BLaER1 (cell line): ENCODE data around the gene SLC9A8.
"Not testable (repeated sequence)": the region's sequence is repeated elsewhere in the genome, so short reads cannot be mapped to it uniquely, and the experiment has no call there.

Source experiments
- H3K27ac ChIP-seq: shearing (Covaris generic); formaldehyde crosslinking; 2 replicates; pipeline ENCODE4 v1.8.1; 2022
- H3K27me3 ChIP-seq: shearing (Covaris generic); formaldehyde crosslinking; 2 replicates; pipeline ENCODE4 v1.8.1; 2022
- H3K36me3 ChIP-seq: shearing (Covaris generic); formaldehyde crosslinking; 2 replicates; pipeline ENCODE4 v1.8.1; 2022
- H3K4me1 ChIP-seq: shearing (Covaris generic); formaldehyde crosslinking; 2 replicates; pipeline ENCODE4 v1.8.1; 2022
- H3K4me2 ChIP-seq: shearing (Covaris generic); formaldehyde crosslinking; 2 replicates; pipeline ENCODE4 v1.8.1; 2022
- H3K4me3 ChIP-seq: shearing (Covaris generic); formaldehyde crosslinking; 2 replicates; pipeline ENCODE4 v1.8.1; 2022
- H3K9ac ChIP-seq: shearing (Covaris generic); formaldehyde crosslinking; 2 replicates; pipeline ENCODE4 v1.8.1; 2022
- H3K9me3 ChIP-seq: shearing (Covaris generic); formaldehyde crosslinking; 2 replicates; pipeline ENCODE4 v1.8.1; 2022
- H4K20me1 ChIP-seq: shearing (Covaris generic); formaldehyde crosslinking; 2 replicates; pipeline ENCODE4 v1.8.1; 2022
- Cebpa-rat ChIP-seq: shearing (Covaris generic); IDR thresholded peaks from 2 replicates; pipeline ENCODE4 v1.8.1; 2022

The SLC9A8 gene

DNA sequence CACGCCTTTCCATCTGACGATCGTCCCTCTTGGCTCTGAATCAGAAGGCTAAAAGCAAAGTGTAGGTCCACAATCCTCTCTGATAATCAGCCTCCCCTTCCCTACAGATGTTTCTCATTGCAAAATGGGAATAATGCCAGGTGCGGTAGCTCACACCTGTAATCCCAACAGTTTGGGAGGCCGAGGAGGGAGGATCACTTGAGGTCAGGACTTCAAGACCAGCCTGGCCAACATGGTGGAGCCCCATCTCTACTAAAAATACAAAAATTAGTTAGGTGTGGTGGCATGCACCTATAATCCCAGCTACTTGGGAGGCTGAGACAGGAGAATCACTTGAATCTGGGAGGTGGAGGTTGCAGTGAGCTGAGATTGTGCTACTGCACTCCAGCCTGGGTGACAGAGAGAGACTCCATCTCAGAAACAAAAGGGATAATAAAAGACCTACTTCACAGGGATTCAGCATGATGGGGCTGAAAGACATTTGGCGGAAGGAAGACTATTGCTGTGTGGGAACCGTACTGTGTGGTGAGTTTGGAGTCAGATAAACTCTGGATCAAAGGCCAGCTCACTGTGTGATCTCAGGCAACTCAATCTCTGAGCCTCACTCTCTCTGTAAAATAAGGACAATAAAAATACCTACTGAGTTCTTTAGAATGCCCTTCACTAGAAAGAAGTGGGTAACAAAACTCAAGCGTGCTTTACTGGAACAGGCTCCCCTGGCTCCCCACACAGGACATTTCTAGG lies 15.9 kb upstream of the SLC9A8 start:
- H3K9me3 ChIP-seq: no peaks in the 10 kb centered on the region
- no peaks in the 10 kb centered on the region for H4K20me1 ChIP-seq
- H3K27me3 ChIP-seq: no peaks in the 10 kb centered on the region
- H3K4me3 ChIP-seq: no peak overlapping the region
- H3K27ac ChIP-seq: no peak overlapping the region
- H3K36me3 ChIP-seq: no peaks in the 10 kb centered on the region
- H3K9ac ChIP-seq: no peak overlapping the region
- TF ChIP-seq Cebpa-rat: no peak
- no peak overlapping the region for H3K4me2 ChIP-seq
- H3K4me1 ChIP-seq: peaks cover 20% of the 10 kb centered on the region

DNA sequence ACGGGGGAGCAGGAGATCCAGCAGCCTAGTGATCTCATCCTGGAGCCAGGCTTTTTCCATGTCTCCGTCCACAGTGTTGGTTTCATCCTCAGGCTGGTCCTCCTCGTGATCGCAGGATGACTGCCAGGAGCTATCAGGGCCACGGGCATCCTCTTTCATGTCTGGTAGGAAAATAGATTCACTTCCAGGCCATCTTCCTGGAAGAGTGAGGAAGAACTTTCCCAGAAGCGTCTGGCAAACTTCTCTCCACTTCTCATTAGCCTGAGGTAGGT lies 15.3 kb upstream of the SLC9A8 start:
- no peak overlapping the region for H3K4me2 ChIP-seq
- no peak overlapping the region for H3K4me3 ChIP-seq
- no peaks in the 10 kb centered on the region for H3K27me3 ChIP-seq
- no peaks in the 10 kb centered on the region for H3K9me3 ChIP-seq
- H3K9ac ChIP-seq: no peak overlapping the region
- H4K20me1 ChIP-seq: no peaks in the 10 kb centered on the region
- H3K27ac ChIP-seq: no peak overlapping the region
- peaks cover 25% of the 10 kb centered on the region for H3K4me1 ChIP-seq
- no peaks in the 10 kb centered on the region for H3K36me3 ChIP-seq
- TF ChIP-seq Cebpa-rat: no peak

DNA sequence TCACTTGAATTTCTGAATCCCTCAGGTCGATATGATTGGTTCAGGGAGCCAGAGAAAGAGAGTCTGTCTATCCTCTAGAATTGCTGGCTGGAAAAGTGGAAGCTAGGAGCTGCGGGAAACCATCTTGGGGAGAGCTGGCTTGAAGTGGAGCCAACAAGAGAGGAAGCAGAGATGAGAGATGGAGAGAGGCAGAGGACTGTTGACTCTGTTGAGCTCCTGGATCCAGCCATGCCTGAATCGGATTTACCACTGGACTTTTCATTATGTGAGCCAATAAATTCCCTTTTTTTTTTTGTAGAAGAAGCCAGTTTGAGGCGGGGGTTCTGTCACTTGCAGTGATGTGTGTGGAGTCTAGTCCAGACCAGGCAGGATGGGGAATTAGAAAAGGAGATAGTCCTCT lies 13.9 kb upstream of the SLC9A8 start:
- Histone ChIP-seq H3K4me2 (no peak overlapping the region), H3K4me3 (no peak overlapping the region), H3K36me3 (no peaks in the 10 kb centered on the region), H3K27ac (no peak overlapping the region), H3K4me1 (peaks cover 30% of the 10 kb centered on the region), H3K27me3 (no peaks in the 10 kb centered on the region), H4K20me1 (no peaks in the 10 kb centered on the region), H3K9me3 (no peaks in the 10 kb centered on the region), H3K9ac (no peak overlapping the region)
- TF ChIP-seq Cebpa-rat: no peak

DNA sequence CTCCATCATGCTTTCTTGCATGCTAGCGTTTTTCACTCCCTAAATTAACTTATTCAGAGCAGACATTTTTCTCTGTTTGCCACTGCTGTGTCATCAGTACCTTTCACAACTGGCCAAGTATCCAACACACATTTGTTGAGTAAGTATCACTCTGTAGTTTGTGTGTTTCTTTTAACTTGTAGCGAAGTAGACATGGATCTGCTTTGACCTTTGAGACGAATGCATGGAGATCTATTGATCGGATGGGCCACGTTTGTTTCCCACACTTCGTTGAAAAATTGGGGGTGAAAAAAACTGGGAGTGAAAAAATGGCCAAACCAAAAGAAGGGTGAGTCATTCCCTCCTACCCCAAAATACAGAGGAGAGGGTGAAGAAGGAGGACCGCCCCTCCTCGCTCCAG lies 12.9 kb upstream of the SLC9A8 start:
- Histone ChIP-seq H3K4me1 (peaks cover 30% of the 10 kb centered on the region), H3K27ac (no peak overlapping the region), H3K36me3 (no peaks in the 10 kb centered on the region), H4K20me1 (no peaks in the 10 kb centered on the region), H3K9ac (no peak overlapping the region), H3K4me2 (no peak overlapping the region), H3K4me3 (no peak overlapping the region), H3K27me3 (no peaks in the 10 kb centered on the region), H3K9me3 (no peaks in the 10 kb centered on the region)
- TF ChIP-seq Cebpa-rat: no peak

DNA sequence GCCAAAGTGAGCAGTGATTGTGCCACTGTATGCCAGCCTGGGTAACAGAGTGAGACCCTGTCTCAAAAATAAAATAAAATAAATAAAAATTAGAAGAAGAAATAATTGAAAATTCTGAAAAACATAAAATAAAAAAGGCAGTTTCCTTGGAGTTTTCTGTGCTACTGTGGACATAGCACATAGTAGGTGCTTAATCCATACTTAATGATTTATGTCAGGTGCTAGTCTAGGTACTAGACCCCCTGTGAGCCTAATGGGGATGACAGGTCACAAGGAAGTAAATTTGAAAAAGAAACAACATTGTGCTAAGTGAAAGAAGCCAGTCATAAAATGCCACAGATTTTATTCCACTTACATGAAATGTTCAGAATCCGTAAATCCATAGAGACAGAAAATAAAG lies 9.2 kb upstream of the SLC9A8 start:
- Histone ChIP-seq H3K4me2 (no peak overlapping the region), H3K9ac (no peak overlapping the region), H3K27ac (no peak overlapping the region), H3K27me3 (no peaks in the 10 kb centered on the region), H3K4me1 (peaks cover 30% of the 10 kb centered on the region), H4K20me1 (no peaks in the 10 kb centered on the region), H3K36me3 (no peaks in the 10 kb centered on the region), H3K9me3 (no peaks in the 10 kb centered on the region), H3K4me3 (no peak overlapping the region)
- TF ChIP-seq Cebpa-rat: no peak

DNA sequence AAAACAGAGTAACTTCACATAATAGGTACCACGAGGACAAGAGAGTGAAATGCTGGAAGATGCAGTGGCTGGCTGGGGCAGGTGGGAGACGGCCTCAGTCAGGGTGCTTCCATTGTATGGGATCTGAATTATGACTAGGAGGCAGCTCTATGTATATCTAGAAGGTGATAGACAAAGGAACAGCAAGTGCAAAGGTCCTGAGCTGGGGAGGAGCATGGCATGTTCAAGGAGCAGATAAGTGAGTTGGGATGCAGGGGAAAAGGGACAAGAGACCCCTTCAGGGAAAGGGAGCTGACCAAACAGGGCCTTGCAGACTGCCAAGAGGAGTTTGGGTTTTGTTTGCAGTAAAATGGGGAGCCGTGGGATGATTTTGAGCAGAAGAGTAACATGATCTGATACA lies 8.3 kb upstream of the SLC9A8 start:
- no peaks in the 10 kb centered on the region for H3K36me3 ChIP-seq
- H3K9ac ChIP-seq: no peak overlapping the region
- no peaks in the 10 kb centered on the region for H4K20me1 ChIP-seq
- H3K4me2 ChIP-seq: no peak overlapping the region
- no peak overlapping the region for H3K4me3 ChIP-seq
- no peak for TF ChIP-seq Cebpa-rat
- no peak overlapping the region for H3K27ac ChIP-seq
- H3K4me1 ChIP-seq: peaks cover 37% of the 10 kb centered on the region
- no peaks in the 10 kb centered on the region for H3K9me3 ChIP-seq
- no peaks in the 10 kb centered on the region for H3K27me3 ChIP-seq

DNA sequence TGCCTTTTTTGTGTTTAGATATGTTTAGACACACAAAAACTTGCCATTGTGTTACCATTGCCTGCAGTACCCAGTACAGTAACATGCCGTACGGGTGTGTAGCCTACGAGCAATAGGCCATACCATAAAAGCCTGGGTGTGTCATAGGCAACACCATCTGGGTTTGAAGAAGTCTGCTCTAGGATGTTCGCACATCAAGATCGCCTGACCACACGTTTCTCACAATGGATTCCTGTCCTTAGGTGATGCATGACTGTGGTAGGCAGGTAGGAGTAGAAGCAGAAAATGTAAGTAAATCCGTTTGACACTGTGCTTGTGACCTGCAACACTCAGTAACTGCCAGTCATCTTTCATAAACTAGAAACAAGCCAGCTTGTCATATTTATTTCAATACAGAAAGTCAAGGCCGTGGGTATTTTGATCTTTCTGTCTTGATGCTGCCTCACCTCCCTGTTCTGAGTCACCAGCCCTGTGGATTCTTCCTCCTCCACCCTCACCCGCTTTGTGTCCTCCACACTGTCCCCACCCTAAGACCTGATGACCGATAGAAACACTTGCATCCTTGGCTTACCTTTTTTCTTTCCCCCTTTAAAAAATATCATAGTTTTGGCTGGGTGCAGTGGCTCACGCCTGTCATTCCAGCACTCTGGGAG lies 7.3 kb upstream of the SLC9A8 start:
- not testable (repeated sequence) for H3K4me3 ChIP-seq, H3K9me3 ChIP-seq, H4K20me1 ChIP-seq, H3K27ac ChIP-seq, H3K27me3 ChIP-seq, H3K36me3 ChIP-seq, H3K9ac ChIP-seq, H3K4me2 ChIP-seq
- H3K4me1 ChIP-seq: peaks cover 31% of the 10 kb centered on the region

DNA sequence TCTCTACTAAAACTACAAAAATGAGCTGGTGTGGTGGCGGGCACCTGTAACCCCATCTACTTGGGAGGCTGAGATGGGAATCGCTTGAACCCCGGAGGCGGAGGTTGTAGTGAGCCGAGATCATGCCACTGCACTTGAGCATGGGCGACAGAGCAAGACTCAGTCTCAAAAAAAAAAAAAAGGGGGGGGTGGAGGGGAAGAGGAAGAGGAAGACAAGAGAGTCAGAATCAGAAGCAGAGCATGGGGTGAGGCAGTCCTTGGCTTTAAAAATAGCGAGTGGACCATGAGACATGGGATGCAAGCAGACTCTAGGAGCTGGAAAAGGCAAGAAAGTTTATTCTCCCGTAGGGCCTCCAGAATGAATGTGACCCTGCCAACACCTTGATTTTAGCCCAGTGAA lies 3.9 kb upstream of the SLC9A8 start:
- Histone ChIP-seq H3K9ac (no peak overlapping the region), H3K4me3 (no peak overlapping the region), H3K27ac (no peak overlapping the region), H3K4me1 (peaks cover 20% of the 10 kb centered on the region), H3K9me3 (no peaks in the 10 kb centered on the region), H3K4me2 (peak overlapping the region; percentile 39; the same call in 1 of the 2 replicates), H4K20me1 (no peaks in the 10 kb centered on the region), H3K36me3 (no peaks in the 10 kb centered on the region), H3K27me3 (no peaks in the 10 kb centered on the region)
- TF ChIP-seq Cebpa-rat: no peak

DNA sequence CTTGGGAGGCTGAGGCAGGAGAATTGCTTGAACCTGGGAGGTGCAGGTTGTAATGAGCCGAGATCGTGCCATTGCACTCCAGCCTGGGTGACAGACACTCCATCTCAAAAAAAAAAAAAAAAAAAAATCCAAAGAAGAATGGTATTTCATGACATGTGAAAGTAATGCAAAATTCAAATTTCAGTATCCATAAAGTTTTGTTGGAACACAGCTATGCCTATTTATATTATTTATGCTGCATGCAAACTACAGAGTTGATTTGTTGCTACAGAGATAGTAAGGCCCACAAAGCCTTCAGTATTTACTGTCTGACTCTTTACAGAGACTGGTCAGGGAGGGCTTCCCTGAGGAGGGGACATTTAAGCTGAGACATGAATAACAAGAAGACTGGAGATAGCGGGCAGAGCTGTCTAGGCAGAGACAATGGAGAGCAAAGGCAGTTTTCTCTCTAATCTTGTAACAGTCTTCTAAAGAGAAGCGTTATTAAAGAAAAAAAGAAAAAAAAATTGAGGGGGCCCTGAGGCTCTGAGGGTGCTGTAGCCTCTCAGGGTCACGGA lies 2.7 kb upstream of the SLC9A8 start:
- Histone ChIP-seq H4K20me1 (no peaks in the 10 kb centered on the region), H3K9me3 (no peaks in the 10 kb centered on the region), H3K4me1 (peaks cover 24% of the 10 kb centered on the region), H3K9ac (no peak overlapping the region), H3K4me2 (no peak overlapping the region), H3K27me3 (no peaks in the 10 kb centered on the region), H3K4me3 (no peak overlapping the region), H3K27ac (no peak overlapping the region), H3K36me3 (peaks cover 4% of the 10 kb centered on the region)
- no peak for TF ChIP-seq Cebpa-rat

DNA sequence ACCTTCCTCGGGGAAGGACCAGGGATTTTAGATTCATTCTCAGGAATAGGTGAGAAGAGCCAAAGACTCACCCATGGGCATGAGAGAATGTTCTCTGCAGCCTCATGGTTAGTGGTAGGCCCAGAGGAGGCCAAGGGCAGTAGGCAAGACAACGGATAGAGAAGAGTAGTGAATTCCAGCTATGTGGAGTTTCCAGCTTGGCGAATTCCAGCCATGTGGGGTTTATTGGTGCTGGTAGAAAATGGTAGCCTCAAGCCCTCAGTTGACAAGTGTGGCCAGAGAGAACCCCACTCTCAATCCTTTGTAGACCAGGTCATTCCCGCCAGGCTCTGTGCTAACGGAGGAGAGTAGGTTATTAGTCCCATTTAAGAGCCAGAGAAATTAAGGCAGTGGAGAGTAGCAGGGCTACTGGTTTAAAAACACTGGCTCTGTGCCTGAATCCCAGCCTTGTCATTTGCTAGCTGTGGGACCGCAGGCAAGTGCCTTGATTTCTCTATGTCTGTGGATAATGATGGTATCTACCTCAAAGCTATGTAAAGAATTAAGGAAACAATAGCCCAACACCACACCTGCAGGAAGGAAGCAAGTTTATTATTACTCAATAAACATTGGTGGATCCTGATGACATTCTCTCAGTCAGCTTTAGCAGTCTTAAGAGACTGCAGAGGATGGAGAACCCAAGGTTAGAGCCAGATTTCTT lies 2.0 kb upstream of the SLC9A8 start:
- no peak overlapping the region for H3K27ac ChIP-seq

More for the DNA sequence above, 2.0 kb upstream of the SLC9A8 start:
- Histone ChIP-seq H4K20me1 (no peaks in the 10 kb centered on the region), H3K9ac (no peak overlapping the region), H3K9me3 (no peaks in the 10 kb centered on the region), H3K36me3 (peaks cover 11% of the 10 kb centered on the region), H3K4me1 (peaks cover 24% of the 10 kb centered on the region), H3K4me2 (no peak overlapping the region), H3K27me3 (no peaks in the 10 kb centered on the region), H3K4me3 (no peak overlapping the region)
- no peak for TF ChIP-seq Cebpa-rat
